ENCODE results near the gene EPHB4. TPM values are rescaled to one million over a fixed set of nuclear protein-coding genes. Genes with fewer than 3 reads are reported as not detected.

EPHB4 gene
- total and polyA plus RNA-seq, 10 of the 15 experiments (the other 5 are each of a cell fraction or from before 2014, with no cell fraction given): 0.32 to 0.85 (median 0.48) TPM; not detected in 4

GRCh38 chr7:100840470-100841100 lies 13.3 kb upstream of the EPHB4 start (continued):
- TF ChIP-seq ZBTB40 (IDR thresholded peaks at IDR 0.05; ENCODE audit: borderline replicate concordance) (no peak), ZBTB4 (CRISPR knock-in tag; IDR thresholded peaks at IDR 0.05) (no peak), CREM (IDR thresholded peaks at IDR 0.05; ENCODE audit: low read depth) (no peak), GATAD2B (conservative IDR thresholded peaks at IDR 0.05; ENCODE audit: low read depth) (no peak), PBX3 (IDR thresholded peaks at IDR 0.05; ENCODE audit: insufficient replicate concordance, low read depth, low read length) (no peak), JUND (IDR thresholded peaks at IDR 0.05; ENCODE audit: low read depth, low read length) (no peak), SMARCA5 (IDR thresholded peaks at IDR 0.05) (no peak), NFYA (IDR thresholded peaks at IDR 0.05; ENCODE audit: borderline replicate concordance, low read depth, low read length) (no peak), BCL11A (IDR thresholded peaks at IDR 0.05; ENCODE audit: low read depth, low read length) (no peak), IKZF1 (conservative IDR thresholded peaks at IDR 0.05) (no peak)
